HepG2 (cell line): Measurements from ENCODE around the gene EAF1. TPM values are rescaled to one million over a fixed set of nuclear protein-coding genes. Genes with fewer than 3 reads are reported as not detected.

Experiments
- ATF2 ChIP-seq: sonication (generic); formaldehyde crosslinking; IDR thresholded peaks from 2 replicates; pipeline ENCODE4 v1.4.0; 2020; ENCODE audit warnings: missing genetic modification reagents
- CENPT ChIP-seq: sonication (generic); formaldehyde crosslinking; IDR thresholded peaks from 2 replicates; pipeline ENCODE4 v1.8.0; 2022; ENCODE audit warnings: low read depth, mild to moderate bottlenecking, moderate library complexity, missing genetic modification reagents
- ELF1 ChIP-seq: sonication (generic); formaldehyde crosslinking; IDR thresholded peaks from 2 replicates; pipeline ENCODE4 v1.4.0; 2020; ENCODE audit warnings: missing genetic modification reagents
- MNT ChIP-seq: fragments of 450-650 bp; IDR thresholded peaks from 2 replicates; pipeline ENCODE4 v1.6.1; 2016
- NKX3-1 ChIP-seq: sonication (generic); formaldehyde crosslinking; IDR thresholded peaks from 2 replicates; pipeline ENCODE4 v1.5.0; 2020; ENCODE audit warnings: missing genetic modification reagents
- NR2F2 ChIP-seq: IDR thresholded peaks from 2 replicates; pipeline ENCODE4 v1.6.1; 2012; ENCODE audit warnings: low read depth, inconsistent platforms, borderline replicate concordance
- SOX13 ChIP-seq, 3 experiments: fragments of 450-650 bp in 1 of 3; sonication (generic) in 1 of 3; formaldehyde crosslinking in 1 of 3; IDR thresholded peaks in 2 of 3; conservative IDR thresholded peaks in 1 of 3; 2 replicates each; pipeline versions ENCODE4 v1.5.0 to v1.6.1; 2016 to 2020; ENCODE audit warnings: antibody characterized with exemption in 1 of 3, mild to moderate bottlenecking in 1 of 3, missing compliant biosample characterization in 1 of 3, missing genetic modification reagents in 1 of 3, moderate library complexity in 1 of 3
- STAG1 ChIP-seq: sonication (generic); formaldehyde crosslinking; IDR thresholded peaks from 2 replicates; pipeline ENCODE4 v1.4.0; 2020; ENCODE audit warnings: missing genetic modification reagents
- TEAD2 ChIP-seq: sonication (generic); formaldehyde crosslinking; IDR thresholded peaks from 2 replicates; pipeline ENCODE4 v1.9.0; 2021; ENCODE audit warnings: missing genetic modification reagents
- U2AF2 ChIP-seq: fragments of 200-400 bp; formaldehyde crosslinking; IDR thresholded peaks from 2 replicates; pipeline ENCODE4 v1.6.1; 2017; ENCODE audit warnings: low read depth, mild to moderate bottlenecking, low read length
- ZBTB40 ChIP-seq, 2 experiments: fragments of 450-650 bp in 1 of 2; sonication (generic) in 1 of 2; formaldehyde crosslinking in 1 of 2; IDR thresholded peaks; 2 replicates each; pipeline versions ENCODE4 v1.6.1 to v1.8.0; 2016 to 2022; ENCODE audit warnings: antibody characterized with exemption in 1 of 2, mild to moderate bottlenecking in 1 of 2, missing genetic modification reagents in 1 of 2
- ZNF292 ChIP-seq: sonication (generic); formaldehyde crosslinking; IDR thresholded peaks from 2 replicates; pipeline ENCODE4 v1.8.1; 2022; ENCODE audit warnings: mild to moderate bottlenecking, low read depth, missing genetic modification reagents, borderline replicate concordance
- ZNF576 ChIP-seq: sonication (generic); formaldehyde crosslinking; IDR thresholded peaks from 2 replicates; pipeline ENCODE4 v1.4.0; 2020; ENCODE audit warnings: mild to moderate bottlenecking, missing genetic modification reagents
- ZNF670 ChIP-seq: sonication (generic); formaldehyde crosslinking; IDR thresholded peaks from 2 replicates; pipeline ENCODE4 v1.8.0; 2022; ENCODE audit warnings: mild to moderate bottlenecking, missing genetic modification reagents, borderline replicate concordance
- ZNF777 ChIP-seq: sonication (generic); formaldehyde crosslinking; IDR thresholded peaks from 2 replicates; pipeline ENCODE4 v1.4.0; 2020; ENCODE audit warnings: missing genetic modification reagents
- polyA plus RNA-seq, 8 experiments: library from polyadenylated mRNA; depleted of rRNA in 3 of 8; stranded (reverse) in 7 of 8; unstranded in 1 of 8; fragments of >200 nt; fragmentation: Illumina TruSeq in 4 of 8; extraction: Trizol in 4 of 8; gene quantifications; 2 replicates each; pipeline versions ENCODE4 v1.2.1 to v1.2.3, GENCODE V29; 2011 to 2016; ENCODE audit warnings: low read depth in 4 of 8, missing spikeins in 1 of 8, mixed read lengths in 1 of 8; ENCODE audit not compliant: insufficient read depth in 1 of 8
- total RNA-seq, 5 experiments: library from RNA; depleted of rRNA; stranded (reverse); fragments of >200 nt; fragmentation: Illumina TruSeq; extraction: Trizol; gene quantifications; 2 replicates each; pipeline ENCODE4 v1.2.3, GENCODE V29; 2016; ENCODE audit warnings: low read depth in 1 of 5

The EAF1 gene
- total and polyA plus RNA-seq, 2 of the 13 experiments (the other 11 are each of a cell fraction or from before 2014, with no cell fraction given) = 8.1 to 30.0 TPM

- TF ChIP-seq ELF1 (CRISPR knock-in tag) (peak; percentile 82), STAG1 (CRISPR knock-in tag) (peak; percentile 77), ZNF576 (CRISPR knock-in tag) (peak; percentile 100), ZNF292 (no peak), U2AF2 (0 out of 2 replicates have a peak, but pooled peaks have one; percentile 81), ATF2 (CRISPR knock-in tag) (peak; percentile 88), TEAD2 (CRISPR knock-in tag) (no peak), SOX13 (IDR thresholded peaks at IDR 0.05) (no peak), SOX13 (CRISPR knock-in tag; conservative IDR thresholded peaks at IDR 0.05 in 1 of 2, IDR thresholded peaks at IDR 0.05 in 1 of 2) (0 out of 4 replicates have a peak, but pooled peaks of 1 of the 2 experiments have one; percentile 14), CENPT (no peak), ZNF670 (CRISPR knock-in tag) (no peak), NR2F2 (peak; percentile 20; the same call in 1 of the 2 replicates), MNT (peak; percentile 37; the same call in 1 of the 2 replicates), NKX3-1 (CRISPR knock-in tag) (no peak), ZBTB40 (IDR thresholded peaks at IDR 0.05) (peak; percentile 59), ZBTB40 (CRISPR knock-in tag; IDR thresholded peaks at IDR 0.05) (no peak), ZNF777 (CRISPR knock-in tag) (no peak)
These were observed 49.2 kb upstream of the EAF1 start (continued) for GRCh38 chr3:15377961-15378791.
